Measurements from ENCODE around the gene PLEKHM3.

- TF ChIP-seq CTCF (IDR thresholded peaks at IDR 0.05; ENCODE audit: low read depth, low read length, missing input control) = peak; percentile 73
- no peak for TF ChIP-seq YY1 (IDR thresholded peaks at IDR 0.05)
- no peak for TF ChIP-seq TAF1 (conservative IDR thresholded peaks at IDR 0.05)
- no peak for TF ChIP-seq JUND (IDR thresholded peaks at IDR 0.05)
Observed at GRCh38 chr2:208040199-208041171, 15.2 kb upstream of the PLEKHM3 start.

All from liver (tissue), 3 donors.